Activated CD4-positive, alpha-beta T cell treated with anti-CD3 and anti-CD28 coated beads for 36 hours (primary cell): ENCODE data around the gene PEX14. TPM values are rescaled to one million over a fixed set of nuclear protein-coding genes. Genes with fewer than 3 reads are reported as not detected.

Source experiments
- ATAC-seq: fragments of 200-7000 bp; cut with Tn5 transposase; one replicate; pipeline ENCODE4 v1.10.0; 2021; ENCODE audit warnings: mild to moderate bottlenecking, moderate library complexity
- CTCF ChIA-PET: fragments of 350-600 bp; sonication (Branson Sonifier 250); formaldehyde crosslinking; loops from one replicate; lab custom pipeline; 2021; ENCODE audit warnings: antibody characterized with exemption; lab: Charles Lee
- POLR2A ChIA-PET: fragments of 350-600 bp; sonication (Branson Sonifier 250); formaldehyde crosslinking; loops from one replicate; lab custom pipeline; 2021; ENCODE audit warnings: antibody characterized with exemption, inconsistent platforms; lab: Charles Lee
- DNase-seq: peaks from one replicate; pipeline ENCODE4 v3.0.0-alpha.2; 2020
- H3K27ac Mint-ChIP-seq: one replicate; pipeline ENCODE4 v1.8.0; 2021; ENCODE audit warnings: mixed read lengths
- H3K27me3 Mint-ChIP-seq: one replicate; pipeline ENCODE4 v1.8.0; 2021; ENCODE audit warnings: mixed read lengths
- H3K36me3 Mint-ChIP-seq: one replicate; pipeline ENCODE4 v1.8.0; 2021; ENCODE audit warnings: low read depth, mixed read lengths
- H3K4me1 Mint-ChIP-seq: one replicate; pipeline ENCODE4 v1.8.0; 2021; ENCODE audit warnings: mixed read lengths
- H3K4me3 Mint-ChIP-seq: one replicate; pipeline ENCODE4 v1.8.0; 2021; ENCODE audit warnings: mild to moderate bottlenecking, moderate library complexity, mixed read lengths
- H3K9me3 Mint-ChIP-seq: one replicate; pipeline ENCODE4 v1.8.0; 2021; ENCODE audit warnings: low read depth, mixed read lengths
- intact Hi-C, 2 experiments: fragments of 100-400 bp; cut with DNase I in 1 of 2; cut with micrococcal nuclease in 1 of 2; formaldehyde crosslinking; loops; one replicate each; pipeline versions ENCODE4 v1.14.2 to v1.15.1; 2022 to 2024; cut with DNase I, micrococcal nuclease
- total RNA-seq, 2 experiments: library from RNA; stranded (reverse); gene quantifications; one replicate each; pipeline ENCODE4 v1.2.3, GENCODE V29; 2021

The PEX14 gene
- total RNA-seq, 2 experiments from 2014 or later: 16.3 to 25.1 TPM

- ChIA-PET CTCF (no interaction called here), POLR2A (no interaction called here)
- DNase-seq: no peak
- ATAC-seq: no peak
- Mint-ChIP-seq H3K36me3 (peaks cover 4% of the 10 kb centered on the region), H3K9me3 (no peaks in the 10 kb centered on the region), H3K27me3 (no peaks in the 10 kb centered on the region), H3K4me1 (no peaks in the 10 kb centered on the region), H3K4me3 (no peak overlapping the region), H3K27ac (no peak overlapping the region)
- intact Hi-C loops: no loop called here
These were observed 155.9 kb downstream of the PEX14 start for GRCh38 chr1:10630661-10631120.

- Mint-ChIP-seq H3K27ac (no peak overlapping the region), H3K9me3 (no peaks in the 10 kb centered on the region), H3K36me3 (peaks cover 4% of the 10 kb centered on the region), H3K27me3 (no peaks in the 10 kb centered on the region), H3K4me3 (no peak overlapping the region), H3K4me1 (no peaks in the 10 kb centered on the region)
- DNase-seq: no peak
- intact Hi-C loops: no loop called here
- ATAC-seq: no peak
- ChIA-PET CTCF (no interaction called here), POLR2A (no interaction called here)
These were observed 156.5 kb downstream of the PEX14 start for GRCh38 chr1:10631121-10631810.

GRCh38 chr1:10631811-10632593 is 157.3 kb downstream of the PEX14 start:
- no peak for DNase-seq
- Mint-ChIP-seq H3K27ac (no peak overlapping the region), H3K27me3 (no peaks in the 10 kb centered on the region), H3K9me3 (no peaks in the 10 kb centered on the region), H3K4me1 (no peaks in the 10 kb centered on the region), H3K4me3 (no peak overlapping the region), H3K36me3 (no peaks in the 10 kb centered on the region)
- intact Hi-C loops: no loop called here
- POLR2A ChIA-PET: no interaction called here
- CTCF ChIA-PET: interaction anchor here (0.7 kb wide), 1 partner anchor 9 kb away, joined by 3 read pairs; no protein-coding TSS in a partner anchor
- ATAC-seq: no peak

GRCh38 chr1:10632691-10633090 is 157.9 kb downstream of the PEX14 start:
- Mint-ChIP-seq H3K27ac (no peak overlapping the region), H3K27me3 (peaks cover 2% of the 10 kb centered on the region), H3K4me1 (peaks cover 1% of the 10 kb centered on the region), H3K9me3 (no peaks in the 10 kb centered on the region), H3K36me3 (no peaks in the 10 kb centered on the region), H3K4me3 (no peak overlapping the region)
- DNase-seq: no peak
- ChIA-PET POLR2A (no interaction called here), CTCF (no interaction called here)
- ATAC-seq: no peak
- intact Hi-C loops: no loop called here

- ATAC-seq (no peak), DNase-seq (no peak)
- POLR2A ChIA-PET: no interaction called here
- Mint-ChIP-seq H3K27me3 (peaks cover 2% of the 10 kb centered on the region), H3K9me3 (no peaks in the 10 kb centered on the region), H3K4me1 (peaks cover 1% of the 10 kb centered on the region), H3K27ac (no peak overlapping the region), H3K36me3 (no peaks in the 10 kb centered on the region), H3K4me3 (no peak overlapping the region)
- CTCF ChIA-PET: no interaction called here
- intact Hi-C loops: no loop called here
These were observed 158.7 kb downstream of the PEX14 start for GRCh38 chr1:10633416-10633815.

- no peak for DNase-seq
- Mint-ChIP-seq H3K9me3 (no peaks in the 10 kb centered on the region), H3K27ac (no peak overlapping the region), H3K4me3 (no peak overlapping the region), H3K4me1 (peaks cover 1% of the 10 kb centered on the region), H3K36me3 (no peaks in the 10 kb centered on the region), H3K27me3 (peaks cover 2% of the 10 kb centered on the region)
- ATAC-seq: no peak
- ChIA-PET CTCF (no interaction called here), POLR2A (no interaction called here)
- intact Hi-C loops: no loop called here
These were observed 159.3 kb downstream of the PEX14 start for GRCh38 chr1:10634075-10634427.

DNA sequence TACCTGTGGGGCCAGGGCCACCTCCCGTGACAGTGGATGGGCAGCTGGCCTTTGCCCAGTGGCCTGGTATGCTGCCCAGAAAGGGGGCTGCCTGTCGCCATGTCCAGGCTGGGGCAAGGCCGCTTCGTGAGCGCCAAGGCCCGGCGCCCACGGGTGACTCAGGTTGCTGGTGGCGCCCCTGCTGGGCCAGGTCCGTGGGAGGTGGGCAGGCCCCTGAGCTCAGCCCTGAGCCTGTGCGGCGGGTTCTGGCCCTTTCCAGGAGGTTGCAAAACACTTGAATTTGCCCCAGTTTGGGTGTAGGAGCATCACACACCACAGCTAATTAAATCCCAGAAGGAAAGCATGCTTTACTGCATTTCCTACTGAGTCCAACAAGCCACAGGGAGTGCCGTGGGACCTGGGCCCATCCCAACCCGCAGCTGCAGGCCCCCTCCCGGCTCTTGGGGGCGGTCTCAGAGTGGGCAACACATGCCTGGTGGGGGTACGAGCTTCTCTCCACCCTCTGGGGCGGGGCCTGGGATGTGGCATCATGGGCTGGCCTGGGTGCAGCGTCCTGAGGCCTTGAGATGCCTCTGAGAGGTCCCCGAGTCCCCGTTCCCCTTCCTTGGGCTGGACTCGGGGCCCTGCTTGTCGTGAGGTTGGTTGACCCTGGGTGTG is 159.8 kb downstream of the PEX14 start:
- ChIA-PET CTCF (no interaction called here), POLR2A (no interaction called here)
- Mint-ChIP-seq H3K4me1 (peaks cover 1% of the 10 kb centered on the region), H3K36me3 (no peaks in the 10 kb centered on the region), H3K27ac (no peak overlapping the region), H3K4me3 (no peak overlapping the region), H3K27me3 (peaks cover 2% of the 10 kb centered on the region), H3K9me3 (no peaks in the 10 kb centered on the region)
- intact Hi-C loops: no loop called here
- ATAC-seq (no peak), DNase-seq (no peak)

DNA sequence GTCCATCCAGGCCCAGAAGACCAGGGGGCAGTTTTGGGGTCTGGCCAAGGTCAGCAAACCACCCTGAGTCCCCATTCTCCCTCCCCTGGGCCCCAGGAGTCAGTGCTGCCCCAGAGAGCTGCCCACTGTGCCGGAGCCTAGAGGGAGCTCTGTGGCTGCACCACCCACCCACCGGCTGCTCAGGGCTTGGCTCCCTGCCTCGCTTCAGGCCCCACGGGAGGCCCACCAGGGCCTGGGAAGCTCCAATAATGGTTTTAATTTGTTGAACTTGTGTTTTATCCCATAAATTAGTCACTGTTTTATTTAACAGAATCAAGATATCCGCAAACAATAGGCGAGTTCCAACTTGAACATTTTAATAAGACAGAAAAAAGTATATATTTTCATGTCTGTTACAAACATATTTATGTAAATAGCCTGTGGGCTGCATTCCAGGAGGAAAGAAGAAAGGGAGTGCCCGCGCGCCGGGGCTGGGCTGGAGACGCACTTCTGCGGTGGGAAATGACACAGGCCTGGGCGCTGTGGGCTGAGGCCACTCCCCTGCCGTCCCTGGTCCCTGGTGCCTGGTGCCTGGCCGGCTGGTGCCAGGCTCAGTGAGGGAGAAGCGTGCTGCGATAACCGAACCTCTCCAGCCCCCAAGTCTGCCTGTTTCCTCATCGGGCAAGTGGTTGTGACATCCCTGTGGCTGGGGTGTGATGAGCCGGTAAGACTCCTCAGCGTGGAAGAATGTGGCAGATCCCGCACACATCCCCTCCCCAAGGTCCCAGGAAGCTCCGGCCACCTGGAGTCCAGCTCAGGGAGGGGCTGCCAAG is 160.5 kb downstream of the PEX14 start:
- intact Hi-C loops: no loop called here
- DNase-seq: no peak
- Mint-ChIP-seq H3K27ac (no peak overlapping the region), H3K4me1 (peaks cover 1% of the 10 kb centered on the region), H3K9me3 (no peaks in the 10 kb centered on the region), H3K36me3 (no peaks in the 10 kb centered on the region), H3K4me3 (no peak overlapping the region), H3K27me3 (peaks cover 2% of the 10 kb centered on the region)
- CTCF ChIA-PET: interaction anchor here (0.6 kb wide), 1 partner anchor 51 kb away, joined by 3 read pairs; no protein-coding TSS in a partner anchor
- no peak for ATAC-seq
- POLR2A ChIA-PET: no interaction called here

DNA sequence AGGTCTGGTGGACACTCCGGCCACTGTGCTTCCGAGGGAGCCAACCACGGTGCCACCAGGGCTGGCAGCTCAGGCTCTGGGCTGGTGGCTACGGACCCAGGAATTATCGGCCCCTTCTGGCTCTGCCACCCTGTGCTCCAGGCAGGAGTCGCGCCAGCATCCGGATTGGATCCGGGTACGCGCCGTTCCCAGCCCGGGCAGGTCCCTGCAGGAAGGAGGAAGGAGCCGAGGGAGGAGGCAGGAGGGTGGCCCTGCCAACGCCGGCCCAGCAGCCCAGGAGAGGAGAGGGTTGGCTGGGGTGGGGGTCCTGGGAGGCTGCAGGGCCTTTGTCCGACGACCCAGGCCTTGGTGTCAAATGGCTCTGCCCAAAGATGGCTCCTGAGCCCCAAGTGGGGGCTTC is 161.2 kb downstream of the PEX14 start:
- peaks cover 1% of the 10 kb centered on the region for H3K4me1 Mint-ChIP-seq
- no peak for DNase-seq
- POLR2A ChIA-PET: no interaction called here
- intact Hi-C loops: no loop called here
- no peaks in the 10 kb centered on the region for H3K36me3 Mint-ChIP-seq
- H3K27ac Mint-ChIP-seq: no peak overlapping the region
- H3K4me3 Mint-ChIP-seq: no peak overlapping the region
- no peak for ATAC-seq
- H3K9me3 Mint-ChIP-seq: no peaks in the 10 kb centered on the region
- CTCF ChIA-PET: no interaction called here
- H3K27me3 Mint-ChIP-seq: peaks cover 2% of the 10 kb centered on the region

DNA sequence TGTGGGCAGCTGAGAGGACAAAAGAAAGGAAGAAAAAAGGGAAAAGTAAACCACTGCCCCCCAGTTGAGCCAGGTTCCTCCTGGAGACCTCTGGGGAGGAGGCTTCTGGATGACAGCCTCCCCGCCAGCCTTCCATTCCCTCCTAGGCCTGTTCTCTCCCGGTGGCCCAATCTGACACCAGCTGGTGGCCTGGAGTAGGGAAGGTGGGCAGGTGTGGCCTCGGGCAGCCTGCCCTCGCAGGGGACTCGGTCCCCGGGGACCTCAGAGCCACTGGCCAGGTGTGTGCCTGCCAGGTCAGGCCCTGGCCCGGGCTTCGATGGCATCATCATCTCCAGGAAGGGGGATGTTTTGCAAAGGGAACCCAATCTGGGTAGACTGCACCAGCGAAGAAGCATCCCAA is 162.7 kb downstream of the PEX14 start:
- H3K27ac Mint-ChIP-seq: no peak overlapping the region
- H3K36me3 Mint-ChIP-seq: no peaks in the 10 kb centered on the region
- CTCF ChIA-PET: no interaction called here
- ATAC-seq: no peak
- DNase-seq: no peak
- intact Hi-C loops: no loop called here
- H3K4me1 Mint-ChIP-seq: peaks cover 1% of the 10 kb centered on the region
- no peaks in the 10 kb centered on the region for H3K9me3 Mint-ChIP-seq
- POLR2A ChIA-PET: no interaction called here
- H3K27me3 Mint-ChIP-seq: peaks cover 2% of the 10 kb centered on the region
- no peak overlapping the region for H3K4me3 Mint-ChIP-seq
